Measurements from ENCODE around the gene CAVIN3. TPM values are rescaled to one million over a fixed set of nuclear protein-coding genes. Genes with fewer than 3 reads are reported as not detected.

The CAVIN3 gene
- total RNA-seq, 2 donors from 2014 or later: 84.8 to 86.7 TPM

- Histone ChIP-seq H3K4me3 (no peak overlapping the region), H3K27me3 (no peaks in the 10 kb centered on the region), H3K36me3 (no peaks in the 10 kb centered on the region), H3K4me1 (peaks cover 0 to 7% of the 10 kb centered on the region in 2 donors), H3K9me3 (peaks cover 0 to 7% of the 10 kb centered on the region in 2 donors), H3K27ac (no peak overlapping the region)
- DNase-seq (ENCODE audit: low spot score): no peak
- TF ChIP-seq, protein P1, sequence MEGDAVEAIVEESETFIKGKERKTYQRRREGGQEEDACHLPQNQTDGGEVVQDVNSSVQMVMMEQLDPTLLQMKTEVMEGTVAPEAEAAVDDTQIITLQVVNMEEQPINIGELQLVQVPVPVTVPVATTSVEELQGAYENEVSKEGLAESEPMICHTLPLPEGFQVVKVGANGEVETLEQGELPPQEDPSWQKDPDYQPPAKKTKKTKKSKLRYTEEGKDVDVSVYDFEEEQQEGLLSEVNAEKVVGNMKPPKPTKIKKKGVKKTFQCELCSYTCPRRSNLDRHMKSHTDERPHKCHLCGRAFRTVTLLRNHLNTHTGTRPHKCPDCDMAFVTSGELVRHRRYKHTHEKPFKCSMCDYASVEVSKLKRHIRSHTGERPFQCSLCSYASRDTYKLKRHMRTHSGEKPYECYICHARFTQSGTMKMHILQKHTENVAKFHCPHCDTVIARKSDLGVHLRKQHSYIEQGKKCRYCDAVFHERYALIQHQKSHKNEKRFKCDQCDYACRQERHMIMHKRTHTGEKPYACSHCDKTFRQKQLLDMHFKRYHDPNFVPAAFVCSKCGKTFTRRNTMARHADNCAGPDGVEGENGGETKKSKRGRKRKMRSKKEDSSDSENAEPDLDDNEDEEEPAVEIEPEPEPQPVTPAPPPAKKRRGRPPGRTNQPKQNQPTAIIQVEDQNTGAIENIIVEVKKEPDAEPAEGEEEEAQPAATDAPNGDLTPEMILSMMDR (IDR thresholded peaks at IDR 0.05): no peak
These were observed 47.1 kb downstream of the CAVIN3 start for GRCh38 chr11:6273188-6273587.

- H3K27ac ChIP-seq: no peak overlapping the region
- peaks cover 0 to 7% of the 10 kb centered on the region in 2 donors for H3K4me1 ChIP-seq
- peaks cover 0 to 4% of the 10 kb centered on the region in 2 donors for H3K9me3 ChIP-seq
- H3K27me3 ChIP-seq: no peaks in the 10 kb centered on the region
- no peaks in the 10 kb centered on the region for H3K36me3 ChIP-seq
- no peak for DNase-seq (ENCODE audit: low spot score)
- TF ChIP-seq, protein P1 (IDR thresholded peaks at IDR 0.05): no peak
- H3K4me3 ChIP-seq: no peak overlapping the region
These were observed 48.7 kb downstream of the CAVIN3 start for GRCh38 chr11:6271598-6271997.

DNA sequence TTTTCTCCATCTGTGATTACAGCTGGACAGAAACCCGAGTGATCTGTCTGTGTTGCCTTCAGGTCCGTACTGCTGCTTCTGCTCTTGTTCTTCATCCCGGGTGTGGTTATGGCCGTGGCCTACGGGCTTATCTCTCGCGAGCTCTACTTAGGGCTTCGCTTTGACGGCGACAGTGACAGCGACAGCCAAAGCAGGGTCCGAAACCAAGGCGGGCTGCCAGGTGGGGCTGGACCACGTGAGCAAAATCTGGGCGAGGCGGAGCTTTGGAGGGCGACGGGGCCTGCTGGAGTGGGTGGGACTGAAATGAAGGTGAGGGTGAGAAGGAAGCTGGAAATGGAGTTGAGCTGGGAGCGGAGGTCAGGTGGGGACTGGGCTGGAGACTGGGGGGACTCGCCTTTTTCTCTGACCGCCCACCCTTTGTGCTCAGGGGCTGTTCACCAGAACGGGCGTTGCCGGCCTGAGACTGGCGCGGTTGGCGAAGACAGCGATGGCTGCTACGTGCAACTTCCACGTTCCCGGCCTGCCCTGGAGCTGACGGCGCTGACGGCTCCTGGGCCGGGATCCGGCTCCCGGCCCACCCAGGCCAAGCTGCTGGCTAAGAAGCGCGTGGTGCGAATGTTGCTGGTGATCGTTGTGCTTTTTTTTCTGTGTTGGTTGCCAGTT, 49.6 kb downstream of the CAVIN3 start:
- DNase-seq (ENCODE audit: low spot score): no peak
- Histone ChIP-seq H3K27ac (no peak overlapping the region), H3K36me3 (no peaks in the 10 kb centered on the region), H3K4me3 (no peak overlapping the region), H3K27me3 (no peaks in the 10 kb centered on the region), H3K9me3 (no peaks in the 10 kb centered on the region), H3K4me1 (peaks cover 0 to 7% of the 10 kb centered on the region in 2 donors)
- TF ChIP-seq, protein P1 (IDR thresholded peaks at IDR 0.05): no peak

DNA sequence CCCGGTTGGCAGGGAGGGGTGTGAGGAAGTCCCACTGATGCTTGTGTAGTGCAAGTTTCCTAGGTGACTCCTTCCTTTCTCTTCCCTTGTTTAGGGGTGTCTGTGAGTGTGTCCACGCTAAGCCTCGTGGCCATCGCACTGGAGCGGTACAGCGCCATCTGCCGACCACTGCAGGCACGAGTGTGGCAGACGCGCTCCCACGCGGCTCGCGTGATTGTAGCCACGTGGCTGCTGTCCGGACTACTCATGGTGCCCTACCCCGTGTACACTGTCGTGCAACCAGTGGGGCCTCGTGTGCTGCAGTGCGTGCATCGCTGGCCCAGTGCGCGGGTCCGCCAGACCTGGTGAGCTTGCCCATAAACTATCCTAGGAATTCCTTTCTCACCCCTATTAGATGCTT, 50.3 kb downstream of the CAVIN3 start:
- no peak overlapping the region for H3K27ac ChIP-seq
- H3K4me3 ChIP-seq: no peak overlapping the region
- no peaks in the 10 kb centered on the region for H3K36me3 ChIP-seq
- H3K9me3 ChIP-seq: no peaks in the 10 kb centered on the region
- TF ChIP-seq, protein P1 (IDR thresholded peaks at IDR 0.05): no peak
- no peaks in the 10 kb centered on the region for H3K27me3 ChIP-seq
- H3K4me1 ChIP-seq: peaks cover 0 to 7% of the 10 kb centered on the region in 2 donors
- DNase-seq (ENCODE audit: low spot score): no peak

Other genes starting within 250 kb of the CAVIN3 start
- gene OR56B4, start 212.8 kb downstream of the CAVIN3 start, total RNA-seq: not detected
- not detected for gene OR52B2, start 150.2 kb downstream of the CAVIN3 start, total RNA-seq
- gene OR52W1, start 121.3 kb downstream of the CAVIN3 start, total RNA-seq: not detected
- gene C11orf42, start 114.9 kb downstream of the CAVIN3 start, total RNA-seq: not detected
- 10 to 100 TPM; 26.7 to 37.6 TPM for gene FHIP1B, start 85.9 kb downstream of the CAVIN3 start, total RNA-seq
- gene CNGA4, start 81.4 kb downstream of the CAVIN3 start, total RNA-seq: not detected
- gene CCKBR, start 60.7 kb downstream of the CAVIN3 start, total RNA-seq: not detected
- gene SMPD1, start 70.0 kb upstream of the CAVIN3 start, total RNA-seq: 10 to 100 TPM; 44.5 to 71.7 TPM
- 10 to 100 TPM; 79.8 to 80.9 TPM for gene APBB1, start 98.6 kb upstream of the CAVIN3 start, total RNA-seq
- gene HPX, start 120.5 kb upstream of the CAVIN3 start, total RNA-seq: under 1 TPM in 1 of 2 donors, not detected in 1; 0.20 TPM
- 10 to 100 TPM in 1 of 2 donors, 1 to 10 TPM in 1; 7.1 to 19.5 TPM for gene TRIM3, start 153.4 kb upstream of the CAVIN3 start, total RNA-seq
- 10 to 100 TPM; 19.2 to 34.1 TPM for gene ARFIP2, start 160.8 kb upstream of the CAVIN3 start, total RNA-seq
- gene TIMM10B, start 161.0 kb upstream of the CAVIN3 start, total RNA-seq: 10 to 100 TPM; 19.8 to 22.6 TPM
- gene DNHD1, start 176.8 kb upstream of the CAVIN3 start, total RNA-seq: 1 to 10 TPM; 4.4 to 4.8 TPM